Activated CD8-positive, alpha-beta memory T cell treated with anti-CD3 and anti-CD28 coated beads for 36 hours (primary cell): Measurements from ENCODE around the gene CNN1. TPM values are rescaled to one million over a fixed set of nuclear protein-coding genes. Genes with fewer than 3 reads are reported as not detected.

Source experiments
- CTCF ChIA-PET: fragments of 350-600 bp; sonication (Branson Sonifier 250); formaldehyde crosslinking; loops from one replicate; lab custom pipeline; 2021; ENCODE audit warnings: antibody characterized with exemption; lab: Charles Lee
- POLR2A ChIA-PET: fragments of 350-600 bp; sonication (Branson Sonifier 250); formaldehyde crosslinking; loops from one replicate; lab custom pipeline; 2021; ENCODE audit warnings: antibody characterized with exemption; lab: Charles Lee
- total RNA-seq, 2 experiments: library from RNA; stranded (reverse); gene quantifications; one replicate each; pipeline ENCODE4 v1.2.3, GENCODE V29; 2021

Gene CNN1
- total RNA-seq, 2 experiments from 2014 or later = not detected

- ChIA-PET POLR2A (no interaction called here), CTCF (interaction anchor here (1.3 kb wide), 1 partner anchor 17 kb away, joined by 4 read pairs; no protein-coding TSS in a partner anchor)
Observed at GRCh38 chr19:11519138-11519537, 19.5 kb upstream of the CNN1 start.

- POLR2A ChIA-PET = interaction anchor here (0.6 to 1.5 kb wide), 4 partner anchors 15 to 116 kb away, joined by 3 to 5 read pairs (median 4); partner anchors contain the start of gene ELOF1
Observed at GRCh38 chr19:11528551-11529341, 9.9 kb upstream of the CNN1 start, which contains the start of gene ECSIT. Gene ECSIT, minus strand, starts transcription at chr19:11529134. Its CDS starts 9,964 bp downstream, at chr19:11519170.

GRCh38 chr19:11530432-11530831 is 8.2 kb upstream of the CNN1 start:
- CTCF ChIA-PET = no interaction called here
- POLR2A ChIA-PET = no interaction called here

More at GRCh38 chr19:11528551-11529341, 9.9 kb upstream of the CNN1 start, which contains the start of gene ECSIT:
- CTCF ChIA-PET = interaction anchor here (0.6 to 1.5 kb wide), 4 partner anchors 8 to 81 kb away, joined by 3 to 4 read pairs (median 4); partner anchors contain the start of gene ELOF1

DNA sequence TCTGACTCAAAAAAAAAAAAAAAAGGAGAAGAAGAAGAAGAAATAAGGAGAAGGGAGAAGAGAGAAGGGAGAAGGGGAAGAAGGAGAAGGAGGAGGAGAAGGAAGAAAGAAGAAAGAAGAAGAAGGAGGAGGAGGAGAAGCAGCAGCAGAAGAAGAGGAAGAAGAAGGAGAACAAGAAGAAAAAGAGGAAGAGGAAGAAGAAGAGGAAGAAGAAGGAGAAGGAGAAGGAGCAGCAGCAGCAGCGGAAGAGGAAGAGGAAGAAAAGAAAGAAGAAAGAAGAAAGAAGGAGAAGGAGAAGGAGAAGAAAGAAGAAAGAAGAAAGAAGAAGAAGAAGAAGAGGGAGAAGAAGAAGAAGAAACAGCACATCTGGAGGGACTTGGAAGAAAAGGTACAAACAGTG is 4.1 kb upstream of the CNN1 start:
- ChIA-PET POLR2A (no interaction called here), CTCF (interaction anchor here (0.7 to 3.0 kb wide), 5 partner anchors 20 to 54 kb away, joined by 3 to 18 read pairs (median 4); partner anchors contain the start of gene ELOF1)

GRCh38 chr19:11534948-11535347 is 3.7 kb upstream of the CNN1 start:
- POLR2A ChIA-PET = no interaction called here
- CTCF ChIA-PET = interaction anchor here (1.6 to 3.0 kb wide), 4 partner anchors 21 to 53 kb away, joined by 3 to 18 read pairs (median 9); partner anchors contain the start of gene ELOF1

GRCh38 chr19:11535792-11536595 is 2.7 kb upstream of the CNN1 start:
- POLR2A ChIA-PET = interaction anchor here (0.9 kb wide), 1 partner anchor 10 kb away, joined by 7 read pairs; no protein-coding TSS in a partner anchor

DNA sequence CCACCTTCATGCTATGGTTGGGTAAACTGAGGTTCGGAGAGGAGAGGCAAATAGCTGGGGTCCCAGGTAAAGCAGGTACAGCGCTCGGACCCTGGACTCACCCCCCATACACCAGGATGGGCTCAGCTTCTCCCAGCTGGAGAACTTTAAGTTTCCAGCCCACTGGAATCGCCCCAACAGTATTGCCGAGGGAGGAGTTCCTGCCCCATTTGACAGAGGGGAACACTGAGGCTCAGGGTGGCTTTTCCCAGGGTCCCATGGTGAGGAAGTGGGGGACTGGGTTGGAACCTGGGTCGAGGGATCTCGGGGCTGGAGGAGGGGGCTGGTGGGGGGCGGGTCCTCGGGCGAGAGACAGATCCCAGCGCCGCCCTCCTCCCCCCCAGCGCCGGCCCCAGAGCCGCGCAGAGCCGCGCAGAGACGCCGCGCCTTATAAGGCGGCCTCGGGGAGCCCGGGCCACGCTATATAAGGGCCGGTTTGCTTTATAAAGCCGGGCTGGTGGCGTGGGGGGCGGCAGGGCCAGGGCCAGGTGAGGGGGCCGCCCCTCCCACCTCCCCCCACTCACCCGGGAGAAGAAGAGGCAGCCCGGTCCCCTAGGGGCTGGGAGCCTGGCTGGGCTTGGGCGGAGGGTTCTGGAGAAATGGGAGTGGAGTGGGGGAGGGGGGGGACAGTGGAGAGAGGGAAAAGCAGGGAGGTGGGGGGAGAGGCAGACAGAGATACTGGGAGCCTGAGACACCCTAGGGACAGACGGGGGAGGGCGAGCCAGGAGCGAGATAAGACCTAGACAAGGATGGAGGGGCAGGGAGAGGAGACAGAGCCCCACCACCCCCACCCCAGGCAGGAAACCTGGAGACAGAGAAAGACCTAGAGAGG is 1.1 kb downstream of the CNN1 start:
- ChIA-PET POLR2A (no interaction called here), CTCF (interaction anchor here (0.8 kb wide), 1 partner anchor 19 kb away, joined by 3 read pairs; the partner anchor contains the start of gene ELOF1)

More at GRCh38 chr19:11535792-11536595, 2.7 kb upstream of the CNN1 start:
- CTCF ChIA-PET = interaction anchor here (0.7 to 3.0 kb wide), 20 partner anchors 8 to 262 kb away, joined by 3 to 18 read pairs (median 4); partner anchors contain the start of genes ELOF1 and ZNF491

- ChIA-PET CTCF (interaction anchor here (1.0 kb wide), 1 partner anchor 18 kb away, joined by 3 read pairs; no protein-coding TSS in a partner anchor), POLR2A (no interaction called here)
Observed at GRCh38 chr19:11540645-11541044, 2.0 kb downstream of the CNN1 start.

GRCh38 chr19:11541238-11541637 is 2.6 kb downstream of the CNN1 start:
- ChIA-PET POLR2A (no interaction called here), CTCF (interaction anchor here (1.0 kb wide), 1 partner anchor 17 kb away, joined by 3 read pairs; no protein-coding TSS in a partner anchor)

- CTCF ChIA-PET = interaction anchor here (1.1 kb wide), 1 partner anchor 12 kb away, joined by 4 read pairs; no protein-coding TSS in a partner anchor
- POLR2A ChIA-PET = no interaction called here
Observed at GRCh38 chr19:11547929-11548700, 9.5 kb downstream of the CNN1 start.

GRCh38 chr19:11549386-11549953 is 10.8 kb downstream of the CNN1 start:
- POLR2A ChIA-PET = no interaction called here
- CTCF ChIA-PET = no interaction called here

DNA sequence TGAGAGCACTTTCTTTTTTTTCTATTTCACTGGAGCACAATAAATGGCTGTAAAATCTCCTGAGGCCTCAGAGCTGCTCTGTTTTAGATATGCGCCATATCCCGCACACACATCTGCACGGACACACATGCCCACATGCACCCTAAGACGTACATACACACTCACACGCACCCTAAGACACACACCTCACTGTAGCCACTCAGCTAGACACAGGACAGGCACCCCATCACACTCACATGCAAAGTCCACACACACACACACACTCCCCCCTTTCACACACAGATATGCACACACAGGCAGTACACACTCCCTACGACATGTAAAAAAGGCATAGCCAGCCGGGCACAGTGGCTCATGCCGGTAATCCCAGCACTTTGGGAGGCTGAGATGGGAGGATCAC is 11.6 kb downstream of the CNN1 start:
- CTCF ChIA-PET = no interaction called here
- POLR2A ChIA-PET = no interaction called here

DNA sequence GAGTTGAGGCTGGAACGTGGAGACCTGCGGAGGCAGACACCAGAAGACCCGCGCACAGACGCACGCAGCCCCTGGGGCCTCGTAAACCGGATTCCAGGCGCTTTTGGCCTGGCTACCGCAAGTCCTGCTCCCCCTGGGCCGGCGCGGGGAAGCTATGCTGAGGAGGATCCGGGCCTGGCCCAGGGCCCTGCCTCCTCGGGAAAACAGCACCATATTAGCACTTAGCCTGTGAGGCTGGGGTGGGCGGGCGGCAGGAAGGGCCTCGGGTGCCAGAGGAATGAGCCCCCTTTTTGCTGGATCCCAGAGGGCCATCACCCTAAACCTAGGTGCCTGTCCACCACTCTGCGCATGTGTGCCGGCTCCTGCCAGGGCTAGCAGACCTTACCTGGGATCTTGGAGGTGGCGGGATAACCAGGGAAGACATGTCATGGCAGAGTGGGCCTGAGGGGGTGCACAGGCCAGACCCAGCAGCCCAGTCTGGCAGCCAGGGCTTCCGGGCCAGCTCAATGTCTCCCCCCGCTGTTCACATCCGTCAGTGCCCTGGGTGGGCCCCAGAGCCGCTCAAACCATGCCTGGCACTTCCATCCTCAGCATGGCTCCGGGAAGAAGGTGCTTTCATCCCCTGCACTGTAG is 13.1 kb downstream of the CNN1 start:
- ChIA-PET POLR2A (no interaction called here), CTCF (interaction anchor here (2.0 kb wide), 1 partner anchor 15 kb away, joined by 11 read pairs; no protein-coding TSS in a partner anchor)

GRCh38 chr19:11552666-11553372 is 14.2 kb downstream of the CNN1 start:
- CTCF ChIA-PET = interaction anchor here (2.0 kb wide), 1 partner anchor 16 kb away, joined by 11 read pairs; no protein-coding TSS in a partner anchor
- POLR2A ChIA-PET = no interaction called here

DNA sequence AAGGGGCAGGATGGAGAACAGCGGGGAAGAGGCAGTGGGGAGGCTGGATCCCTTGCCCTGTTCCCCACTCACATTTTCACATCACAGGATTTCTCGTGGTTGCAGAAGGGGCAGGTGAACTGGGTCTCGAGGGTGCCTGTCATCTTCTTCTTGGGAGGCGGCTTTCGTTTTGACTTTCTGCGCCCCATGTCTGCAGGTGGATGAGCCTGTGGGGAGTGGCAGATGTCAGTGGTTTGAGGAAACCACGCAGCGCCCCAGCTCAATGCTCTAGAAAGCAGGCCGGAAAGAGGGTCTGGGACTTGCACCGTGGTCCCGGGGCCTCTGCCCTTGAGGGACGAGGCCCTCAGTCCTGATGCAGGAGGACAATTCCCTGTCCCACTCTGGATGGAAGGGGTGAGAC is 15.5 kb downstream of the CNN1 start:
- ChIA-PET CTCF (interaction anchor here (1.0 to 1.5 kb wide), 2 partner anchors 18 to 72 kb away, joined by 3 to 6 read pairs; no protein-coding TSS in a partner anchor), POLR2A (no interaction called here)

DNA sequence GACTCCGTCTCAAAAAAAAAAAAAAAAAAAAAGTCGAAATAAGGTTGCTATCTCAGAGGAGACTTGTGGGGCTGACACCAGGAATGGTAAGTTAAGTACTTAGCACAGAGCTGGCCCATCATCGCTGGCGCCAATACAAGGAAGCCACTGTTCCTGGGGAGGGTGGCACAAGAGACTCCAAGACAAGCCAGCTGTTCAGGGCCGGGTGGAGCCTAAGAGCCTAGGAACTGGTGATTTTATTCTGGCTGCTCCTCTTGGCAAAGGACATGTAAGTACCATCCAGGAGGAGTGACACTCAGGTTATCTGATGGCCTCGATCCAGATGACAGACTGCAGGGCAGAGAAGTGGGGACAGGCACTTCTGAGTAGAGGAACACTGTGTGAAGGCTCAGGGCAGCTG is 16.6 kb downstream of the CNN1 start:
- ChIA-PET CTCF (interaction anchor here (0.6 to 1.5 kb wide), 4 partner anchors 19 to 73 kb away, joined by 3 to 6 read pairs (median 3); no protein-coding TSS in a partner anchor), POLR2A (no interaction called here)
